NT2/D1 (cell line): ENCODE data around the gene CYP21A2.
"Not testable (repeated sequence)": the region's sequence is repeated elsewhere in the genome, so short reads cannot be mapped to it uniquely, and the experiment has no call there.

Source experiments
- YY1 ChIP-seq: IDR thresholded peaks from 2 replicates; pipeline ENCODE4 v1.6.1; 2011; ENCODE audit not compliant: insufficient read length, insufficient read depth
- ZNF274 ChIP-seq: IDR thresholded peaks from 2 replicates; pipeline ENCODE4 v1.6.1; 2011; ENCODE audit warnings: mild to moderate bottlenecking, low read depth, low read length

DNA sequence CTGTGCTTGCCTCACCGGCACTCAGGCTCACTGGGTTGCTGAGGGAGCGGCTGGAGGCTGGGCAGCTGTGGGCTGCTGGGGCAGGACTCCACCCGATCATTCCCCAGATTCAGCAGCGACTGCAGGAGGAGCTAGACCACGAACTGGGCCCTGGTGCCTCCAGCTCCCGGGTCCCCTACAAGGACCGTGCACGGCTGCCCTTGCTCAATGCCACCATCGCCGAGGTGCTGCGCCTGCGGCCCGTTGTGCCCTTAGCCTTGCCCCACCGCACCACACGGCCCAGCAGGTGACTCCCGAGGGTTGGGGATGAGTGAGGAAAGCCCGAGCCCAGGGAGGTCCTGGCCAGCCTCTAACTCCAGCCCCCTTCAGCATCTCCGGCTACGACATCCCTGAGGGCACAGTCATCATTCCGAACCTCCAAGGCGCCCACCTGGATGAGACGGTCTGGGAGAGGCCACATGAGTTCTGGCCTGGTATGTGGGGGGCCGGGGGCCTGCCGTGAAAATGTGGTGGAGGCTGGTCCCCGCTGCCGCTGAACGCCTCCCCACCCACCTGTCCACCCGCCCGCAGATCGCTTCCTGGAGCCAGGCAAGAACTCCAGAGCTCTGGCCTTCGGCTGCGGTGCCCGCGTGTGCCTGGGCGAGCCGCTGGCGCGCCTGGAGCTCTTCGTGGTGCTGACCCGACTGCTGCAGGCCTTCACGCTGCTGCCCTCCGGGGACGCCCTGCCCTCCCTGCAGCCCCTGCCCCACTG lies 2.3 kb downstream of the CYP21A2 start:
- not testable (repeated sequence) for TF ChIP-seq ZNF274, YY1
